Suprapubic skin (tissue), 4 donors: ENCODE results near the gene PCSK2. TPM values are rescaled to one million over a fixed set of nuclear protein-coding genes. Genes with fewer than 3 reads are reported as not detected.
A peak's percentile ranks its signal among the peaks of the same experiment; 100 is the strongest.

Experiments
- DNase-seq, 2 donors: peaks; one replicate each; pipeline ENCODE4 v3.0.0-alpha.2; 2019; ENCODE audit warnings: low spot score in 2 of 2
- H3K27ac ChIP-seq: fragments of 200-600 bp; sonication (generic); one replicate; pipeline ENCODE4 v1.5.1; 2019
- H3K27me3 ChIP-seq: fragments of 200-600 bp; sonication (generic); one replicate; pipeline ENCODE4 v1.5.1; 2019
- H3K36me3 ChIP-seq: fragments of 200-600 bp; sonication (generic); one replicate; pipeline ENCODE4 v1.5.1; 2019
- H3K4me1 ChIP-seq: fragments of 200-600 bp; sonication (generic); one replicate; pipeline ENCODE4 v1.5.1; 2019
- H3K4me3 ChIP-seq: fragments of 200-600 bp; sonication (generic); one replicate; pipeline ENCODE4 v1.5.1; 2019; ENCODE audit warnings: mild to moderate bottlenecking
- H3K9me3 ChIP-seq: fragments of 200-600 bp; sonication (generic); one replicate; pipeline ENCODE4 v1.5.1; 2019
- EP300 ChIP-seq: sonication (generic); formaldehyde crosslinking; IDR thresholded peaks from one replicate; pipeline ENCODE4 v1.6.1; 2017; ENCODE audit warnings: antibody characterized with exemption
- POLR2A ChIP-seq, 2 donors: fragments of 450-650 bp; IDR thresholded peaks; one replicate each; pipeline ENCODE4 v1.6.1; 2017; ENCODE audit warnings: antibody characterized with exemption in 2 of 2, mild to moderate bottlenecking in 2 of 2, moderate library complexity in 2 of 2
- POLR2AphosphoS5 ChIP-seq, 3 donors: sonication (generic); formaldehyde crosslinking; IDR thresholded peaks; one replicate each; pipeline ENCODE4 v1.6.1; 2017; ENCODE audit warnings: antibody characterized with exemption in 3 of 3
- WGBS: methylation state at CpG from one replicate; pipeline ENCODE4 v1.1.5; 2018; 5-methylcytosine and 5-hydroxymethylcytosine counted together
- total RNA-seq, 4 donors: library from RNA; depleted of rRNA; stranded (reverse); fragments of >200 nt; gene quantifications; one replicate each; pipeline ENCODE4 v1.1.0, GENCODE V29; 2016
- TF ChIP-seq, protein P1 (sequence below), 2 donors: fragments of 200-600 bp in 1 of 2; fragments of 450-650 bp in 1 of 2; sonication (generic) in 1 of 2; IDR thresholded peaks; one replicate each; pipeline ENCODE4 v1.5.1; 2016 to 2019; ENCODE audit warnings: antibody characterized with exemption in 2 of 2, mild to moderate bottlenecking in 1 of 2, moderate library complexity in 1 of 2

PCSK2 gene
- total RNA-seq, 4 donors from 2014 or later, result 5.2 to 23.1 (median 12.9) TPM

DNA sequence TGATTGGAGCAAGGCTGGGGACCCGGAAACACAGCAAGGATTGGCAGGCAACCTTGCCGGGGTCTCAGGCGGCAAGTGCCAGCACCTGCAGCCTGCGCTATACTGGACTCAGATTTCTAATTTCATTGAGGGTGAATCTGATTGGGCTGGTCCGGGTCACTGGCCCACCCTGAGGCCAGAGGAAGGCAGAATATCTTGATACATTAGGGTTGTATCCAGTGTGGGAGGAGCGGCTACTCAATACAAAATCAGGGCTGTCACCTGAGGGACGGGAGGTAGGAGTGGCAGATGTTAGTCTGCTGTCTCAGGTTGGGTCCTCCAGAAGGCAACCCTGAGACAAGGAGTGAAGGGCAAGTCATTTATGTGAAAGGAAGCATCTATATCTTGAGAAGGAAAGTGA, 263.7 kb downstream of the PCSK2 start:
- Histone ChIP-seq H3K4me1 (no peaks in the 10 kb centered on the region), H3K27me3 (no peaks in the 10 kb centered on the region), H3K36me3 (no peaks in the 10 kb centered on the region), H3K9me3 (no peaks in the 10 kb centered on the region), H3K4me3 (no peak overlapping the region), H3K27ac (no peak overlapping the region)
- TF ChIP-seq, protein P1, sequence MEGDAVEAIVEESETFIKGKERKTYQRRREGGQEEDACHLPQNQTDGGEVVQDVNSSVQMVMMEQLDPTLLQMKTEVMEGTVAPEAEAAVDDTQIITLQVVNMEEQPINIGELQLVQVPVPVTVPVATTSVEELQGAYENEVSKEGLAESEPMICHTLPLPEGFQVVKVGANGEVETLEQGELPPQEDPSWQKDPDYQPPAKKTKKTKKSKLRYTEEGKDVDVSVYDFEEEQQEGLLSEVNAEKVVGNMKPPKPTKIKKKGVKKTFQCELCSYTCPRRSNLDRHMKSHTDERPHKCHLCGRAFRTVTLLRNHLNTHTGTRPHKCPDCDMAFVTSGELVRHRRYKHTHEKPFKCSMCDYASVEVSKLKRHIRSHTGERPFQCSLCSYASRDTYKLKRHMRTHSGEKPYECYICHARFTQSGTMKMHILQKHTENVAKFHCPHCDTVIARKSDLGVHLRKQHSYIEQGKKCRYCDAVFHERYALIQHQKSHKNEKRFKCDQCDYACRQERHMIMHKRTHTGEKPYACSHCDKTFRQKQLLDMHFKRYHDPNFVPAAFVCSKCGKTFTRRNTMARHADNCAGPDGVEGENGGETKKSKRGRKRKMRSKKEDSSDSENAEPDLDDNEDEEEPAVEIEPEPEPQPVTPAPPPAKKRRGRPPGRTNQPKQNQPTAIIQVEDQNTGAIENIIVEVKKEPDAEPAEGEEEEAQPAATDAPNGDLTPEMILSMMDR (IDR thresholded peaks at IDR 0.05), result no peak
- no peak for TF ChIP-seq POLR2A (IDR thresholded peaks at IDR 0.05)
- TF ChIP-seq POLR2AphosphoS5 (IDR thresholded peaks at IDR 0.05), result no peak
- TF ChIP-seq EP300, result no peak
- WGBS, result 89% methylated on average over 3 of the region's 7 CpGs
- DNase-seq, result peak in 1 of 2 donors; percentile 23

GRCh38 chr20:17491041-17491440, 264.2 kb downstream of the PCSK2 start:
- Histone ChIP-seq H3K36me3 (no peaks in the 10 kb centered on the region), H3K27me3 (no peaks in the 10 kb centered on the region), H3K4me1 (no peaks in the 10 kb centered on the region), H3K27ac (no peak overlapping the region), H3K4me3 (no peak overlapping the region), H3K9me3 (no peaks in the 10 kb centered on the region)
- 94% methylated on average over 10 of the region's 11 CpGs for WGBS
- no peak for TF ChIP-seq EP300
- no peak for TF ChIP-seq POLR2A (IDR thresholded peaks at IDR 0.05)
- TF ChIP-seq, protein P1 (IDR thresholded peaks at IDR 0.05), result no peak
- TF ChIP-seq POLR2AphosphoS5 (IDR thresholded peaks at IDR 0.05), result no peak
- peak in 1 of 2 donors; percentile 50 for DNase-seq

DNA sequence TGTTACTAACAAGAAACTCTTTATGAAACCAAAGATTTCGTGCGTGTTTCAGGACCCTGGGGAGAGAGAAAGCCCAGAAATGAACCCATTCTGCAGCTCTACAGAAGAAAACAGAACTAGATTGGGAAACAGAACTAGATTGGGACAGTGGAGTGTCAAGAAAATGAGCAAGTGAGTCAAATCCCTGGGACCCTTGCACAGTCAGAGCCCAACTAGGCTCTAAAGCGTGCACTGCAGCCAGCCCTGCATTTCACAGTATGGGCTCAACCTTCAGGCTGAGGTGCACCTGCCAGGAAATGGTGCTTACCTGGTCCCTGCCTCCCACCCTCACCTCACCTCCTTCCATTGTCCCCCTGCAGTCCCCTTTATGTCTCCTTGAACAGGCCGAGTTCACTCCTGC, 264.6 kb downstream of the PCSK2 start:
- TF ChIP-seq EP300, result no peak
- no peak for TF ChIP-seq POLR2A (IDR thresholded peaks at IDR 0.05)
- TF ChIP-seq, protein P1 (IDR thresholded peaks at IDR 0.05), result no peak
- TF ChIP-seq POLR2AphosphoS5 (IDR thresholded peaks at IDR 0.05), result no peak
- 97% methylated on average over 4 of the region's 4 CpGs for WGBS
- DNase-seq, result peak in 1 of 2 donors; percentile 37
- H3K4me3 ChIP-seq, result no peak overlapping the region
- H3K27ac ChIP-seq, result no peak overlapping the region
- H3K4me1 ChIP-seq, result no peaks in the 10 kb centered on the region
- no peaks in the 10 kb centered on the region for H3K27me3 ChIP-seq
- H3K9me3 ChIP-seq, result no peaks in the 10 kb centered on the region
- H3K36me3 ChIP-seq, result no peaks in the 10 kb centered on the region

DNA sequence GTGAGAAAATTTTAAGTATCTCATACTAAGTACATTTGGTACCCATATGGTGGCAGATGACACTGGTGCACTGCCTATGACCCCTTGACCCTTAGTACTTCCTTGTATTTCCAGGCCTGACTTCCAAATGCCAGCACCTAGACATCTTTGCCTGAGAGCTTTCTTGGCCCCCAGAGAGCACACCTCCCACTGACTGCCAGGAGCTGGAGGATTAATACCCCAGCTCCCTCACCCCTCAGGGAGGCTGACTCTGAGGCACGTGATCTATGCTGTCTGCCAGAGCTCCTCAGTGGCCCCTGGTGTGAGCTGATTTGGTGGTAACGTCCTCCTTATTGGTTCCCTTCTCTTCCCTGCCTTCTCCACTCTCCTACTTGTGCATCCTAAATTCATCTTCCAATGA, 266.3 kb downstream of the PCSK2 start:
- WGBS, result 76% methylated on average over 2 of the region's 2 CpGs
- Histone ChIP-seq H3K4me3 (no peak overlapping the region), H3K4me1 (no peaks in the 10 kb centered on the region), H3K9me3 (no peaks in the 10 kb centered on the region), H3K27me3 (no peaks in the 10 kb centered on the region), H3K36me3 (no peaks in the 10 kb centered on the region), H3K27ac (no peak overlapping the region)
- DNase-seq, result peak in 1 of 2 donors; percentile 20
- TF ChIP-seq EP300 (no peak), POLR2AphosphoS5 (IDR thresholded peaks at IDR 0.05) (no peak), POLR2A (IDR thresholded peaks at IDR 0.05) (no peak)
- TF ChIP-seq, protein P1 (IDR thresholded peaks at IDR 0.05), result no peak

- TF ChIP-seq POLR2A (IDR thresholded peaks at IDR 0.05), result no peak
- TF ChIP-seq, protein P1 (IDR thresholded peaks at IDR 0.05), result no peak
- 95% methylated on average over 7 of the region's 7 CpGs for WGBS
These were observed 267.4 kb downstream of the PCSK2 start for GRCh38 chr20:17494201-17494600.

More at GRCh38 chr20:17494201-17494600, 267.4 kb downstream of the PCSK2 start:
- DNase-seq, result peak in 1 of 2 donors; percentile 16
- H3K9me3 ChIP-seq, result no peaks in the 10 kb centered on the region
- H3K36me3 ChIP-seq, result no peaks in the 10 kb centered on the region
- H3K4me3 ChIP-seq, result no peak overlapping the region
- H3K27ac ChIP-seq, result no peak overlapping the region
- no peaks in the 10 kb centered on the region for H3K27me3 ChIP-seq
- no peaks in the 10 kb centered on the region for H3K4me1 ChIP-seq
